NOMO-1 treated with dmso at 0.1 percent for 144 hours (cell line): ENCODE results near the gene KTN1.

Experiments
- DNase-seq: peaks from one replicate; lab custom pipeline; 2025; ENCODE audit not compliant: unreplicated experiment; lab: John Stamatoyannopoulos, UW

The KTN1 gene

DNA sequence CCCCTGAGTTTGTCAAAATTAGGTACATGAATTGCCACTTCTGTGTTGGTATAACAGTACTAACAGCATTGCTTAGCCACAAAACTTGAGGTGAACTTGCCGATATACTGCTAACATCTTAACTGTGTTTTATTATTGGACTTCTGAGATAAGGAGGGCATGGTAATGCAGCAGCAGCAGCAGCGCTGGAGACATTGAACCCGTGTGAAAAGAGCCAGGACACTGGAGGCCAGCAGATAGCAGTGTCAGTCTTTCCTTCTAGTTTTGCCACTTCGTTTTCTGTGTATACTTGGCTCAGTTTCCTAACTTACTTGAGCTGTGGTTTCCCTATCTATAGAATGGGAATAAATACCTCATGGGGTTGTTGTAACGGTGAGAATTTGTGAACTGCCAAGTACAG is 82.7 kb downstream of the KTN1 start:
- DNase-seq = no peak

DNA sequence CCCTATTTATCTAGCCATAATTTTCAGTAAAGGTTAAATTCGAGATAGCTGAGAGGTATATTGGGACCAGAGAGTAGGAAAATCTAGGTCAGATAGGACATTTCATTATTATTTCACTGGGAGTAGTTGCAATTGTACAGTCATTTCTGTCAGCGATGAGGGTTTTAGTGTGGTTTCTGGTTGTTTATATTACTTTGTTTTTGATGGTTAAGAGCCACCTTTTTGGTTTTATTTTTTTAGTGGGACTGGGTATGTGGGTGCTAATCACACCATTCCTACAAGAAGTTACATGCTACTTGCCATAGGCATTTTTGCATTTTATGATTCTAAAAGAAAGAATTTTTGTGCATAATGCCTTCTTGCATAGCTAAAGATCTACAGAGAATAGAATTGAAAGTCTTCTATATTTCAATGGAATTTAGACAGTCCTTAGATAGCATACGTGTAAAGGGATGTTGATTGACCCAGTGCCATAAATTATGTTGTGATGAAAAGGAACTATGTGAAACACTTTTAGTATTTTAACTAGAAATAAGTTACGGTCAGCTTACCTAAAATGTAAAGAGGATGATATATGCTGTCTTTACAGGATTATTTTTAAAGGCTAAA is 85.2 kb downstream of the KTN1 start:
- DNase-seq = no peak

DNA sequence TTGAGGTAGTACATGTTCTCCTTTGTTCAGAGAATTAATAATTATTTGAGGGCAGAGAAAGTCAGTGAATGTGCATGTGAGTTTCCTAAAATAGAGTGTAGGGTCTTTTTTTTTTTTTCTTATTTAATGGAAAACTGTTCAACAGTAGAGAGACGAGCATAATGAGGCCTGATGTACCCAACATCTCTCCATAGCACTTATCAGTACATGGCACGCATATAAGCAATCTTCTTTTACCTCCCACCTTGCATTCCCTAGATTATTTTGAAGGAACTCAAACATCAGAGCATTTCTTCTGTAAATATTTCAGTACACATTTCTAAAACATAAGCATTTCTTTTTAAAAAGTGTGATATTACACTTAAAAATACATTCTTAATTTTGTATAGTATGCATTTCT is 87.8 kb downstream of the KTN1 start:
- DNase-seq = no peak

DNA sequence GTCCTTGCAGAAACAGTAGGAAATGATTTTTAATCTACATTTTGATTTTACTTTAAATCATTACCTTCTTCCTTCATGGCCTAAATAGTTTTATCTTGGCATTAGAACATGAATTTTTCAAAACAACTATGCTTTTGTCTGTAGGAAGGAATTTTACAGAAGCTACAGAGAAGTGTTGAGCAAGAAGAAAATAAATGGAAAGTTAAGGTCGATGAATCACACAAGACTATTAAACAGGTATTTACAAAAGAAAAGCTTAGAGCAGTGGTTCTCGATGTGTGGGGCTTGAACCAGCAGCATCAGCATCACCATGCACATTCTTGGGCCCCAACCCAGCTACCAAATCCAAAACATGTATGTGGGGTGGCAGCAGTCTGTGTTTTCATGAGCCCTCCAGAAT is 91.6 kb downstream of the KTN1 start:
- no peak for DNase-seq

DNA sequence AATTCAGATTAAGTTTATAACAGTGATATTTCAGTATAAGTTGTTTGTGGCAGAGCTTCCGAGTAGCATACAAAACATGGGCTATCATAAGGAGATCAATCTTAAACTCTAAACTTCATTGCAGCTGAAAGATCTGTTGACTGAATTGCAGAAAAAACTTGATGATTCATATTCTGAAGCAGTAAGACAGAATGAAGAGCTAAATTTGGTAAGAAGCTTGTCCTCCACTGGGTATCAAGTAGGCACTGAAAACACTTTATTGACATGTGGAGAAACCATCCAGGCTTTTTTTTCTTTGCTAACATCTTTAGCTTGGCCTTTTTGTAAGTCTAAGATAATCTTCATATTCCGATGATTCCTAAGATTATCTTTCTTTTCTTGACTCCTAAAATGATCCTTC is 93.0 kb downstream of the KTN1 start:
- no peak for DNase-seq

DNA sequence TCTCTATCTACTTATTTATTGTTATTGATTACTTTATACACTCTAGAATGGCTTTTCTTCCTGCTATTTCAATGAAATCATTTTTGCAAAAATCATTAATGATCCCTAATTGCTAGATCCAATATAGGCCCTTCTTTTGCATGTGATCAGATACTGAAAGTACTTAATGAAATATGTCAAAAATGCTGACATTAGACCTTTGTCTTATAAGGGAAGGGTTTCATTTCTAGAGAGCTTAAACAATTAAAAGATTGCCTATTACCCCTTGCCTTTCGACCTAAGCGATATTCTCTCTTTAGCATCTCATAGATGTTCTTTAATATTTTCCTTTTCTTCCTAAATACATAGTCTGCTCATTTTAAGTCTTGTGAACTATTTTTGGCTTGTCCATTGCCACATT is 101.1 kb downstream of the KTN1 start:
- no peak for DNase-seq

DNA sequence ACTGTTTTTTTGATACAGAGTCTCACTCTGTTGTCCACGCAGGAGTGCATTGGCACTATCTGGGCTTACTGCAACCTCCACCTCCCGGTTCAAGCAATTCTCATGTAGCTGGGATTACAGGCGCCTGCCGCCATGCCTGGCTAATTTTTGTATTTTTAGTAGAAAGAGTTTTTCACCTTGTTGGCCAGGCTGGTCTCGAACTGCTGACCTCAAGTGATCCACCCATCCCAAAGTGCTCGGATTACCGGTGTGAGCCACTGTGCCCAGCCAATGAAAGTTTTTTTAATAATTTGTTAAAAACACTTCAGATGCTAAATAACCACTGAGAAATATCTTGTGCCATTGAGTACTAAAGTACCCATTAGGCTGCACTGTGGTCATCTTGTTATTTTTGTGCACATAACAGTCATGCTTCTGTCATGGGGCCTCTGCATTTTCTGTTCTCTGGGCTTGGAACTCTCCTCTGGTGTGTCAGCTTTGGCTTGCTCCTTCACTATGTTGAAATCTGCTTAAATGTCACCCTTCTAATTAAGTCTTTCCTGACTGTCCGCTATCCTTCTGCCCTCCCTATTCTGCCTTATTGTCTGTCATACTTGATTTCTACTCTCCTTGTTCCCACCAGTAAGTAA is 105.1 kb downstream of the KTN1 start:
- no peak for DNase-seq

DNA sequence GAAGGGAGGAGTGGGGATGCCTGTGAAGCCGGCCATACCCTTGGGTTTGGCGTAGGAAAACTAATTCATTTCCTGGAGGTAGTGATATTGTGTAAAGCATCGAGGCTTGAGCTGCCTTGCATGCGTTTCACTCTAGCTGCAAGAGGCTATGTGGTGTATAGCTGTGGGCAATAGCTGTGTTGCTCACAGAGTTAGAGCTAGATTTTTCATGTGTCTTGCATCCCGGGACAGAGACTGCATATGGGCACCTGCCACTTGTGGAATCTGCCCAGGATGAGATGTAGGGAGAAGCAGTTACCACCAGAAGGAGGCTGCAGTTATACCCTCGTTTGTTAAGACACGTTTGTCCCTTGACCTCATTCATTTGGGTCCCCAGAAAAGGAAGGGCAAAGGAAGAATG is 106.7 kb downstream of the KTN1 start:
- DNase-seq = no peak

DNA sequence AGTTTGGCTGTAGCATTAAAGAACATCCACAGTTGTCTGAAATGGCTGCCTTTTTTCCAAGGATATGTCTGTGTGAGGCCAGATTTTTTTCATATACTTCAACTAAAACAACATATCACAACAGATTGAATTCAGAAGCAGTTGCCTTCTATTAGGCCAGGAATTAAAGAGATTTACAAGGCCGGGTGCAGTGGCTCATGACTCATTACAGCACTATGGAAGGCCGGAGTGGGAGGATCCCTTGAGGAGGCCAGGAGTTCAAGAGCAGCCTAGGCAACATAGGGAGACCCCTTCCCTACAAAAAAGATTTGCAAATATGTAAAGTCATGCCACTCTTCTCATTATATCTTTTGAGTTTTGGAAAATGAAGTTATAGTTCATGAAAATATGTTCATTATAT is 108.6 kb downstream of the KTN1 start:
- no peak for DNase-seq

DNA sequence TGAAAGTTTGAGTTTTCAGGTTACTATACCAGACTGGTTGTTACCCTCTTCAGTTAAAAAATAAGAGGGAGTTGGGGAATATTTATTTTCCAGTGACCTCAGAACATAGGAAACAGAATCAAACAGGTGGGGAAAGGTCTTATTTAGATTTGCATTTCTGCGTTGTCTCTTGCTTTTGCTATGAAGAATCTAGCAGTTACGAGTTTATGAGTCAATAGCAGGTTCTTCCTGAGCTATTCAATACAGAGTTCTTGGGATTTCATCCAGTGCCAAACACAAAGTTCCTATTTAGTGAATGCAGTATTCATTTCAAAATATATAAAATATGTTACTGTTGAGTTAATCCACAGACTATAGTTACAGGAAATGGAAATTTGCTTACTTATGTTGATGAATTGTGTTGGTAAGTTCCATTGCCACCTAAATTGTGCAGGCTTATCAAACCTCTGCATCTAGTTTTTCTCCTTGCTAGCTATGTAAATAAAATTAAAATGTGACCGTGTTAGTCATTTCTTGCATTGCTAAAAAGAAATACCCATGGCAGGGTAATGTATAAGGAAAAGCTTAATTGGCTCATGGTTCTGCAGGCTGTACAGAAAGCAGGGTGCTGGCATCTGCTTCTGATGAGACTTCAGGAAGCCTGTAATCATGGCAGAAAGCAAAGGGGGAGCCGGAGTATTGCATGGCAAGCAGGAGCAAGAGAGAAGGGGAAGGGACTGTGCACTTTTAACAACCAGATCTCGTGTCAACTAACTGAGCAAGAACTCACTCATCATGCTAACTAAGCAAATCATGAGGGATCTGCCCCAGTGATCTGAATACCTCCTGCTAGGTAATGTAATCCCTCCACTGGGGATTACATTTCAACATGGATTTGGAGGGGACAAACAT is 110.2 kb downstream of the KTN1 start:
- no peak for DNase-seq

DNA sequence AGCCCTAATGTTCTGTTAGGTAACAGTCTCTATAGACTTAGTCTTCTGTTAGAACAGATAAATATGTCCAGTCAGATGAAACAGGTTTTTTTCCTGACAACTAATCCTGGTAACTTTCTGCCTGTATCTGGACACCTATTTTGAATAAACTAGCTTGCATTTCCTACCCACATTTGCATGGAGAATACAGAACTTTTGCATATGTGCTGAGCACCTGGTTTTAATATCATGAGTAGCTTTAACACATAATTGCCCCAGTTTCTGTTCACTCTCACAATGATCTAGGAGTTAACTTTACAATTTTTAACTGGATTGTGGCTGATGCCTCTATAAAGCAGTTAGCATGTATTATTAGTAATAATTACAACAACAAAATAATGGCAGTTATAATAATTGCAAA is 111.7 kb downstream of the KTN1 start:
- DNase-seq = no peak

DNA sequence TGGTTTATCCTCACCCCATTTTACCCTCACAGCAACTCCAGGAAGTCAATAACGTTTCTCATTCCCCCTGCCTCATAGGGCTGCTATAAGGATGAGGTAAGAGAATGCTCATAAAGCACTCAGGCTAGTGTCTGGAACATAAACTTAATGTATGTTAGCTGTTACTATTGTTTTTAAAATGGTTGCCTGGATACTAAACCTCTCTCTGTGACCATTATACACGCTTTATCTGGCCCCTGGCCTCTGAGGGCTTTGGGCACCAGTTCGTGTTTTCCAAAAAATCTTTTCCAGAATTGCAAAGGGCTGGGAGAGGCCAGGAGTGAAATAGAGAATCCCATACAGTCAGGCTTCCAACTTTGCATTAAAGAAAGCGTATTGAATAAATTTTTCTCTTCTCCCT is 113.9 kb downstream of the KTN1 start:
- DNase-seq = no peak

DNA sequence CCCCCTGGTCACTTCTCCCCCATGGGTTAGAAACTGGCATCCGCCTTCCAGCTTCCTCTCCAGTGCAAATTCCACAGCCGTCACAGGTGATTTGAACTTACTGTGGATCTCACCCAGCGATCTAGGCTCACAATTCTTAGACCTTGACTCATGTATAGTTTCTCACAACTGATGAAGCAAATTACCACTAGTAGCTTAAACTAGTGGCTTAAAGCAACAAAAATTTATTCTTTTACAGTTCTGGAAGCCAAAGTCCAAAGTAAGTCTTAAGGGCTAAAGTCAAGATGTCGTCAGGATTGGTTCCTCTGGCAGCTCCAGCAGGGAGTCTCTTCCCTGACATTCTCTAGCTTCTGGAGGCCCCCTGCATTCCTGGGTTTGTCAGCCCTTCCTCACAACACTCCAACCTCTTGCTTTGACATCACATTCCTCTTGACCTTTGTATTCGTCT is 117.4 kb downstream of the KTN1 start:
- DNase-seq = no peak

DNA sequence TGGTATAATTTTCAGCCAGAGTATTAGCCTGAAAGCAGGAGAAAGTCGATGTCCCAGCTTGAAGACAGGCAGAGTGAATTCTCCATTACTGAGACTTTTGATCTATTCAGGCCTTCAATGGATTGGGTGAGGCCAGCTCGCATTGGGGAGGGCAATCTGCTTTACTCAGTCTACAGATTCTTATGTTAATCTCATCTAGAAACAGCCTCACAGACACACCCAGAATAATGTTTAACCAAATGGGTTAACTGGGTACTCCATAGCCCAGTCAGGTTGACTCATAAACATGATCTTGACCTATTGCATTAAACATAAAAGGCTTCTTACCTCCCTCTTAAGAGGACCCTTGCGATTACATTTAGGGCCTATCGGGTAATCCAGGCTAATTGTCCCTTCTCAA is 118.0 kb downstream of the KTN1 start:
- no peak for DNase-seq

DNA sequence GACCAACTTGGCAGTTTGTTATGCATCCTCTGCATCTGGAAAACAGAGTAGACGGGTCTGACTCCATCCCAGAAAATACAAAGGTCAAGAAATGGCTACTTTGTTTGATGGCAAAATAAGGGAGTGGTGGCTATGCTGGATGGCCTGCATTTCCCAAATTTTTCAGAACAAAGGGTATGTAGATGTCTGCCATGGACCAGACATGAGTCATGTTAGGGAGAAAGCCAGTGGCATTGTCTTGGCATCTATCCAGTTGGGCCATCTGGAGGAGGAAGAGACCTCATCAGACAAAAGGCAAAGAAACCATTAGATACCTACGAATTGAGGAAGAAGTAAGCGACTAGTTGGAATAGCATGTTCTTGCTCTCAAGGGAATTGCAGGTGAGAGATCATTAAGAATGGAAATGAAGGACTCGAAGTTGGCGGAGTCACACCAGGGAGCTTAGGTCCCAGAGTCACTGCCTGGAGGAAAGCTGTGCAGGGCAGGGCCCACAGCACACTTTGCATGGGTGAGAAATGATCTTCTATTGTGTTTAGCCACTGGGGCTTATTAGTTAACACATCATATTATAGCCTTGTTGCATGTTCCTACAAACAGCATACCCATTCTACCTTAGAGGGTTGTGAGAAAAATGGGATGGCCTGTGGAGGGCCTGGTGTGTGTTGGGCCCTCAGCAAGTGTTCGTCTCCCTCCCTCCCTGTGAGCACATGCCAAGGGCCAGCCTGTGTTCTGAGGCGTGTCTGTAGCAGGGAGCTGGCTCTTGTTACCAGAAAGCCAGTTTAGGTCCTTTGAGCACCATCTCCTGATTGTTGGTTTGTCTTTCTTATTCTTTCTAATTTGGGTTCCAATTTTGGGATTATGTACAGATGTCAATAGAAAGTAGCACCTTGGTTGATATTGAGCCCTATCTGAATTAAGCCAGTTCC is 119.4 kb downstream of the KTN1 start:
- no peak for DNase-seq

DNA sequence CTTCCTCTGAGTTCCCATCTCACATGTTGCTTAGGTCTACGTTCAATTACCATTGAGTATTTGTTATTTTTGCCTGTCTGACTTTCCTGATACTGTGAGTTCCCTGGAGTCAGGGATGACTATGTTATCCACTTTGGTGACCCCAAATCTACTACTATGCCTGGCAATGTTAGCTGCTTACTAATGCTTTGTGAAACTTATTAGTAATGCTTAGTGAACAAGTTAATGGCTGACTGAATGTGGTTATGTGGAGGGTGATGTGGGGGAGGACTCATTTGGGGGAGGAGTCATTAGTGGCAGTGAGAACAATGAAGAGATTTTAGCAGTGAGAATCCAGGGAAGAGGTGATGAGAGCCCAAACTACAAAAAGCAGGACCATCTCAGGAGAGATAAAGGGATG is 121.6 kb downstream of the KTN1 start:
- no peak for DNase-seq

DNA sequence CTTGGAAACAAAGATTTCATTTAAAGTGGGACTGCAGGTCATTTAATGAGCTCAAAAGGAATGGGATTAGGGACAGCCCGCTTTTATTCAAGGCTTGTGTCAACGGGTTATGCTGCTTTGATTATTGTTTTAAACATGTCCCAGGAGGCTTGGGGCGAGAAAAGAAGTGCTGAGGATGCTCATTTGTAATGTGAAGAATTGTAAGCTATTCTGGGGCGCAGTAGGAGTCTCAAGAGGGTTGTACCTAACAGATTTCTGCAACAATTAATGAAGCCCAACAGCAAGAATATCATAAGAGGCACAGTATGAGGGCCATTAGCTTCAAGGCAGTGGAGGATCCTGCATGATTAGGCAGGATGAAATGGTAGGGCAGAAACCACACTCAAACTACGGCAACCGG is 122.5 kb downstream of the KTN1 start:
- no peak for DNase-seq

DNA sequence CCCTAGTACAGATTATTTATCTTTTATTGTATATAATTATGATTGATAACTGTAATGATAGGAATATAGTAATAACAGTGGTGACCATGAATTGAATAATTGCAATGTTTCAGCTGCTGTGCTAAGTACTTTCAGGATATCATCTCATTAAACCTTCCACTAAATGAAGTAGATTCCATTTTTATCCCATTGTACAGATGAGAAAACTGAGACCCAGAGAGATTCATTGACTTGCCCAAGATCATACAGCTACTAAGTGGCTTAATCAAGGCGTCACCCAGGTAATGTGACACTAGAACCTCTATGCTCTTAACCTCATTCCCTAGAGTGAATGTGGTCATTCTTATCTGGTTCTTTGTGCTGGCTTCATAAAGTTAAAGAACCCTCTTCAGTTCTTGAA is 124.6 kb downstream of the KTN1 start:
- no peak for DNase-seq

DNA sequence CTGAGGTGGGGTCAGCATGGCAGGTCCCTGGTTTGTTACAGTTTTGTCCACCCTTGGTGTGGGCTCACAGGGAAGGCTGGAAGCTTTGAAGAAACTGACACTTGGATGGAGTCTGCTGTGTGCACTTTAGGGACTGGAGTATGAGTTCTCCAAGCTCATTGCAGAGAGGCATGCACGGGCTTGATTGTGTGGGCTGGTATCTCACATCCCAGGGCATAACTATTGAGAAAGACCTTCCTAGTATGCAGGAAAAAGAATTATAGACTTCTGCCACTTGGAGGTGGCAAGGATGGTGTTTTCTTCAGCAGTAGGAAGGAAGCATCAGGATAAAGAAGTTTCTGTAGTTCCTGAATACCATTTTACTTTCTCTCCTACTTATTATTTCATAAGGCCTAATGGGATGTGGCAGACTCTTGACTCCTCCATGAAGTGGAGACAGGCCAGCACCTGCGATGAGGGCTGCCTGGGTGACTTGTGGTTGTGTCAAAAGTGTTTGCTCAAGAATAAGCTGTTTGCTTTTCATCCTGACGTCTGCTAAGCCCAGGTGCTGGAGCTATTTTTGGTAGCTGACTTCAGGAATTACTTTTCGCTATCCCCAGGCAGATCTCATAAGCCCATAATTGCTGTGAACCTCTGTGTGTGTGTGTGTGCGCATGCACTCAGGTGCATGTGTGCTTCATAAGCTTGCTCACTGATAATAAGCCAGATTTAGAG is 125.8 kb downstream of the KTN1 start:
- DNase-seq = no peak

DNA sequence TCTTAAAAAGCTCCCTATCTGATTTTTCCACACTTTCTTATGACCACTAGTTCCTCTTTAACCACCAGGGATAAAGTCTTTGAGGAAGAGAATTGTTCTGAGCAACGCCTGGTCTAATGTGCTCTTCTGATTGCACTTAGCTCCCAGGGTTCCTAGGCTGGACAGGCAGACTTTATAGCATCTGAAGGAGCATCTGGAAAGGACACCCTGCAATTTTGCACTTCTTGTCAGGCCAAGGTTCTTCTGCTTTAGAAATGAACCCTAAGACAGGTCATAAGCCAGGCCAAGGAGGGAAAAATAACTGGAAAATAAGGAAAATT is 126.3 kb downstream of the KTN1 start:
- no peak for DNase-seq

DNA sequence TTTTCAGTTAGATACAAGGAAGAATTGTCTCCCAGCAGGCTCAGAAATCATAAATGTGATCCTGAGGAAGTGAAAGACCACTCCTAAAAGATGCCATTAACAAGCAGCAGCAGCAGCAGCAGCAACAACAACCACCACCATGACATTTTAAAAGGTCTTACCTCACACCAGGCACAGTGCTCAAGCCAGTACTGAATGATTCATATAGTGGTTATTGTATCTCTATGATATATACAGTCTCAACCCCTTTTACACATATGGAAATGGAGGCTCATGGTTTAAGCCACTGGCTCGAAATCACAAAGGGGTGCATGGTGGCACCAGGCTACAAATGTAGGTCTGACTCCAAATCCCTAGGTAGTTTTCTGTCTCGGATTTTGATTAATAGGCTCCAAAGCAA is 126.9 kb downstream of the KTN1 start:
- DNase-seq = no peak
